ENCODE measurements around the gene RNASE13.

The RNASE13 gene

DNA sequence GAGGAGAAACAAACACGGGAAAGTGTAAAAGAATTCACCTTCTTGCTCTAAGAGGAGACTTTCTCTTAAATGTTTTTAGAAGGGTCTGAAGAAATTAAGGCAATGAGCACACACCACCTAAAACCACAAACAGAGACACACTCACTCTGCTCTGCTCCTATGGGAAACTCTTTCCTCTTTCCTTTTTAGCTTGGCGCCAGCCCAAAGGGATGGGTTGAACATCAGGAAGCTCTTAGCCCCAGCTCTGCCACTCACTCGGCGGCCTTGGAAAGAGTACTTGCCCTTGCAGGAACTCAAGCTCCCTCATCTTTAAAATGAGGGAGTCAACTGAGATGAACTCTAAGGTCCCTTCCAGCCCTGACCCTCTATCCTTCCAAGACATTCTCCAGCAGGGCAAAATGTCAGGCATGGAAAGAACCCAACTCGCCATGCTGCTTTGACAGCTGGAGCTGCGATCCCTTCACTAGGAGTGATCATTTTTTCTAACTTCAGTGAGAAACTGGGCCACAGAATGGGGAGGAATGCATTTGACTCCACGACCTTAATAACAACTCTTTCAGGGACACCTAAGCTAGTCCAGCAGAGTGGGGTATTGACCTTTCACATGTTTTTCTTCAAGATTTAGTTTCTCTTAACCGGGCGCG is 22.0 kb upstream of the RNASE13 start:
- H3K4me1 ChIP-seq (ENCODE audit: control insufficient read depth in 1 of 2, insufficient read depth in 1 of 2, low read depth in 1 of 2, low read length in 1 of 2), result no peaks in the 10 kb centered on the region
- H3K36me3 ChIP-seq, result no peaks in the 10 kb centered on the region
- H3K4me3 ChIP-seq (ENCODE audit: low read depth in 1 of 2, low read length in 1 of 2), result no peak overlapping the region
- TF ChIP-seq, protein P1, sequence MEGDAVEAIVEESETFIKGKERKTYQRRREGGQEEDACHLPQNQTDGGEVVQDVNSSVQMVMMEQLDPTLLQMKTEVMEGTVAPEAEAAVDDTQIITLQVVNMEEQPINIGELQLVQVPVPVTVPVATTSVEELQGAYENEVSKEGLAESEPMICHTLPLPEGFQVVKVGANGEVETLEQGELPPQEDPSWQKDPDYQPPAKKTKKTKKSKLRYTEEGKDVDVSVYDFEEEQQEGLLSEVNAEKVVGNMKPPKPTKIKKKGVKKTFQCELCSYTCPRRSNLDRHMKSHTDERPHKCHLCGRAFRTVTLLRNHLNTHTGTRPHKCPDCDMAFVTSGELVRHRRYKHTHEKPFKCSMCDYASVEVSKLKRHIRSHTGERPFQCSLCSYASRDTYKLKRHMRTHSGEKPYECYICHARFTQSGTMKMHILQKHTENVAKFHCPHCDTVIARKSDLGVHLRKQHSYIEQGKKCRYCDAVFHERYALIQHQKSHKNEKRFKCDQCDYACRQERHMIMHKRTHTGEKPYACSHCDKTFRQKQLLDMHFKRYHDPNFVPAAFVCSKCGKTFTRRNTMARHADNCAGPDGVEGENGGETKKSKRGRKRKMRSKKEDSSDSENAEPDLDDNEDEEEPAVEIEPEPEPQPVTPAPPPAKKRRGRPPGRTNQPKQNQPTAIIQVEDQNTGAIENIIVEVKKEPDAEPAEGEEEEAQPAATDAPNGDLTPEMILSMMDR (IDR thresholded peaks at IDR 0.05), result no peak
- no peak overlapping the region for H3K27ac ChIP-seq
- H3K9me3 ChIP-seq, result no peaks in the 10 kb centered on the region
- peaks cover 17% of the 10 kb centered on the region for H3K27me3 ChIP-seq

DNA sequence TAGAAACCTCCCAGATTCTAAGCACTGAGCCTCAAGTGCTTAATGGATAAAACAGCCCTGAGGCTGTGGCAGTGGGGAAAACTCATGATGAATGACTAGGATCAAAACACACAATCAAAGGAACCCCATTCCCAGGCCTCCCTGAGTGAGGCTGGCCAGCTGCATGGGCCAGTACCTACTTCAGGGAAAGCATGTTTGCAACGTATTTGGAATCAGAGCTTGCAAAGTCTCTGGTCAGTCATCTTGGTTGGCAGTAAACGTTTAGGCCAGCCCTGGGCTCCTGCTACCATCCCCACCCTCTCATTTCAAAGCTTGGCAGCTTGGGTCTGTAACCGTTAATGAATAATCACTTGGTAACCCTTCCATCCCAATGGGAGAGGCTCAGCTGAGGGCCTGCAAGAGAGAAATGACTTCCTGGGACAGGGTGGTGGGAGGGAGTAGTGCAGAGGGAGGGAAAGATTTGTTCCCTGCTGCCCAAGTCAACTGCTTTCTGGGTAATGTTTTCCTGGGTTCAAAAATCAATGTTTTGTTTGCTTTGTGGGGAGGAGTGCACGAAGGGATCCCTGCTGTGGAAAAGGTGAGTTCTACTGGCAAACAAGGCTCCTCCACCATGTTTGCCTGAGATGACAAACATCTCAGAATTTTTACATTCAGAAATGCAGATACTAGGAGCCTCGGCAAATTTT is 21.0 kb upstream of the RNASE13 start:
- Histone ChIP-seq H3K4me3 (ENCODE audit: low read depth in 1 of 2, low read length in 1 of 2) (no peak overlapping the region), H3K4me1 (ENCODE audit: control insufficient read depth in 1 of 2, insufficient read depth in 1 of 2, low read depth in 1 of 2, low read length in 1 of 2) (no peaks in the 10 kb centered on the region), H3K9me3 (no peaks in the 10 kb centered on the region), H3K27me3 (peaks cover 7% of the 10 kb centered on the region), H3K27ac (no peak overlapping the region), H3K36me3 (no peaks in the 10 kb centered on the region)
- TF ChIP-seq, protein P1 (IDR thresholded peaks at IDR 0.05), result no peak

DNA sequence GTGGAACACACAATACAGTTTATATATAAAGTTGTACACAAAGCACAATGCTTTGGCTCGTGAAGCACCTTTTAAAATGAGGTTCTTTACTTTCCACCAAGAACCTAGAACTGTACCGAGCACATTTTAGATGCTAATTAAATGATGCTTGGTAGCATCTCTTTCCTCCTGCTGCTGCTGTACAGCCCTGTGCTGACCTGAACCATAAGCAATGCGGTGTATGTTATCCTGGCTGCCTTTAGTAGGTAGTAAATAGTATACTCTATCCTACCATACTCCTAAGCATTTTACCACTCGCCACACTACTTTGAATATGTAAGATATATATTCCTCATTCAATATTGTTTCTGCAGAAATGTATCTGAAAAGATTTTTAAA is 20.1 kb upstream of the RNASE13 start:
- H3K4me3 ChIP-seq (ENCODE audit: low read depth in 1 of 2, low read length in 1 of 2), result no peak overlapping the region
- no peaks in the 10 kb centered on the region for H3K36me3 ChIP-seq
- no peak overlapping the region for H3K27ac ChIP-seq
- peaks cover under 1% of the 10 kb centered on the region for H3K27me3 ChIP-seq
- no peaks in the 10 kb centered on the region for H3K9me3 ChIP-seq
- TF ChIP-seq, protein P1 (IDR thresholded peaks at IDR 0.05), result no peak
- no peaks in the 10 kb centered on the region for H3K4me1 ChIP-seq (ENCODE audit: control insufficient read depth in 1 of 2, insufficient read depth in 1 of 2, low read depth in 1 of 2, low read length in 1 of 2)

DNA sequence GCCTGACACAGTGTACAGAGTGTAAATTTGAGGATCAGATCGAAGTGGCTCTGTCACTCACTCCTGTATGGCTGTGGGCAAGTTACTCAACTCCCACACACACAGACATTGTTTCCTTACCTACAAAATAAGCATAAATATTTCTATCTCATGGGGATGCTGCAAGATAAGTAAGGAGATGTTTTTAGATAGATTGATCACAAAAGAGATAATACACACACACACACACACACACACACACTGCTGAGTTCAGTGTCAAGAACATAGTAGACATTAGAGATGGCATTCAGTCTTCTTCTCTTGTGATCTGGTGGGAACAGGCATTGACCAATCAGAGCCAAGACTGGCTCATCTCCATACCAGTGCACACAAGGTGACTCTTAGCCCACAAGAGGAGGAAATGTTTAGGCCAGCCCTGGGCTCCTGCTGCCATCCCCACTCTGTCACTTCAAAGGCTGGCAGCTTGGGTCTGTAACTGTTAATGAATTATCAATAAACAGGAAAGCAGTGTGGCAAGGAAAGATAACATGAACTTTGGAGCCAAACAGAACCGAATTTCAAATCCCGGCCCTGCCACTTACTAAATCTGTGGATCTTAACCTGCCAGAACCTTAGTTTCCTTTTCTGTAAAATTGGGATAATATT is 19.6 kb upstream of the RNASE13 start:
- H3K9me3 ChIP-seq, result no peaks in the 10 kb centered on the region
- no peaks in the 10 kb centered on the region for H3K4me1 ChIP-seq (ENCODE audit: control insufficient read depth in 1 of 2, insufficient read depth in 1 of 2, low read depth in 1 of 2, low read length in 1 of 2)
- no peak overlapping the region for H3K4me3 ChIP-seq (ENCODE audit: low read depth in 1 of 2, low read length in 1 of 2)
- H3K27me3 ChIP-seq, result no peaks in the 10 kb centered on the region
- H3K27ac ChIP-seq, result no peak overlapping the region
- no peaks in the 10 kb centered on the region for H3K36me3 ChIP-seq
- TF ChIP-seq, protein P1 (IDR thresholded peaks at IDR 0.05), result no peak

DNA sequence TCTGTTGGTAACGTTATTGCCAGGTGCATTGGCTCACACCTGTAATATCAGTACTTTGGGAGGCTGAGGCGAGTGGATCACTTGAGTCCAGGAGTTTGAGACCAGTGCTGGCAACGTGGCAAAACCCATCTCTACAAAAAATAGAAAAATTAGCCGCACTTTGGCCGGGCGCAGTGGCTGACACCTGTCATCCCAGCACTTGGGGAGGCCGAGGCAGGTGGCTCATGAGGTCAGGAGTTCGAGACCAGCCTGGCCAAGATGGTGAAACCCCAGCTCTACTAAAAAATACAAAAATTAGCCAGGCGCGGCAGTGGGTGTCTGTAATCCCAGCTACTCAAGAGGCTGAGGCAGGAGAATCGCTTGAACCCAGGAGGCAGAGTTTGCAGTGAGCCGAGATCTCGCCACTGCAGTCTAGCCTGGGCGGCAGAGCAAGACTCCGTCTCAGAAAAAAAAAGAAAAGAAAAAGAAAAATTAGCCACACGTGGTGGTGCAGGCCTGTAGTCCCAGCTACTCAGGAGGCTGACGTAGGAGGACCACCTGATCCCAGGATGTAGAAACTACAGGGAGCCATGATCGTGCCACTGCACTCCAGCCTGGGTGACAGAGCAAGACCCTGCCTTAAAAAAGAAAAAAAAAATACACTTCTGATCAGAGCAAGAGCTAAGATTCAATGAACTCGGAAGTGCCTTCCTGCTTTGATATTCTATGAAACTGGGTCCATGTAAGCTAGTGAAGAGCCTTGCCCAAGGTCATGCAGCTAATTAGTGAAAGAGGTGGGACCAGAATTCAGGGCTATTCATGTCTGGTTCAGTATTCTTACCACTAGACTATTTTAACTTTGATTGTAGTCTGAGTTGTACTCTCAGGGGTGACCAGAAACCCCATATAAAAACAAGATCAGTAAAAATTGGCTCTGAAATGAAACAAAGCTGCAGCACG is 18.8 kb upstream of the RNASE13 start:
- Histone ChIP-seq H3K27ac (no peak overlapping the region), H3K36me3 (no peaks in the 10 kb centered on the region), H3K27me3 (no peaks in the 10 kb centered on the region), H3K4me3 (ENCODE audit: low read depth in 1 of 2, low read length in 1 of 2) (no peak overlapping the region), H3K9me3 (no peaks in the 10 kb centered on the region), H3K4me1 (ENCODE audit: control insufficient read depth in 1 of 2, insufficient read depth in 1 of 2, low read depth in 1 of 2, low read length in 1 of 2) (no peaks in the 10 kb centered on the region)
- TF ChIP-seq, protein P1 (IDR thresholded peaks at IDR 0.05), result no peak
